Central memory CD4-positive, alpha-beta T cell (primary cell): ENCODE results near the gene TAC4.

ENCODE experiments used
- DNase-seq: peaks from one replicate; pipeline ENCODE4 v3.0.0; 2022

The TAC4 gene

DNA sequence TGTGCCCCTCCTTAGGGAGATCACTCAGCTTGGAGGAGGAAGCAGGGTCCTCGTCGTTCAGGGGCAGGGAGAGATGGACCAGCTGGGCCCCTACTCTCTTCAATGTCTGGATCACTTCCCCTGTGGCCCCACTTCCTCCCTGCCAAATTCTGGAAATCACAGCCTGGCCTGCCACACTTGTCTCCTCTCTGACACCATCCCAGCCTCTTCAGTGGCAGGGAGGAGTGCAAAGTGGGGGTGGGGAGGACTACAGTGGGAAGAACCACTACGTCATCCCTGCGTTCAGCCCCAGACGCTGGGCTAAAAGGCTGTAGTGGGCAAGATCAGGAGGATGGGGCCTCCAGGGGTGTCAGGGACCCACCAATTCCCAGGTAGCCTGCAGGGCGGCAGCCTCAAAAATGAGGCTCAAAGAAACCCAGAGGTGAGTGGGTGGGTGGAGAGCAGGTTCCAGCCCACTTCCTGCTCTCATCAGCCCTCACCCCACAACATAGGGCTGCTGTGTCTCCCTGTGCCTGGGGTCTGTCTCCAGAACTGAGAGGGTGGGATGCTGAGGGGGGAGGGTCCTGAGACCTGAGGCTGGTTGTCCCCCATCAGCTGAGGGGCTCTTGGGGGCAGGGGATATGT, 25.0 kb upstream of the TAC4 start:
- DNase-seq = no peak

DNA sequence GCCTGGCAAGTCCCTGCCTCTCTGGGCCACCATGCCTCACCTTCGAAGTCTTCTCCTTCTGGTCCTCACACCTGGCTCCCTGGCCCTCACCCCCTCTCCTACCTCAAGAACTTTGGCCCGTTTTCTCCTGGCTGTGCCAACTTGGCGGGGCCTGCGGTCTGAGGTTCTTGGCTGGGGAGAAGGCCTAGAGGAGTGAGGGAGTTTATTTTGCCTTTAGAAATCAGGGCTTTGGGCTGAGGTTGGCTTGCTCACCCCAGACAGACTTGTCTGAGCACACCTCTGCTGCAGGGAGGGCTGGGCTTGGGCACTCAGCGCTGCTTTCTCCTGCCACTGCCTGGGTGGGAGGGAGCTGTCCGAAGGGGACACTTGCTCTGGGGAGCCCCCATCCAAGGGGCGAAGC, 23.3 kb upstream of the TAC4 start:
- DNase-seq = no peak

DNA sequence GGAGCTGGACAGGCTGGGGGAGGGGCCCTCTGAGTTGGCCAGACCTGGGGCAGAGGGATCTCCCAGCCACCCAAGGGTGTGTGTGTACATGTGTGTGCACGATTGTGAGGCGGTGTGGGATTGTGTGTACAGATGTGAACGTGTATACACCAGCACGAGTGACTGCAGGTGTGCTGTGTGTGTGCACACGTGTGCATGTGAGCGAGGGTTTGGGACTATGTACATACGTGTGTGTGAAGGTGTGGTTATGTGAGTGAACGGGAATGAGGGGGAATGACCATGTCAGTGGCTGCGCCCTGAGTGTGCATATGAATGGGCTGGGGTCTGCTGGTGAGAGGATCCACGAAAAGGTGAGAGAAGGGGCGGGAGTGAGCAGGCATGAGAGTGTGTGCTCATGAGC, 22.4 kb upstream of the TAC4 start:
- DNase-seq = no peak

DNA sequence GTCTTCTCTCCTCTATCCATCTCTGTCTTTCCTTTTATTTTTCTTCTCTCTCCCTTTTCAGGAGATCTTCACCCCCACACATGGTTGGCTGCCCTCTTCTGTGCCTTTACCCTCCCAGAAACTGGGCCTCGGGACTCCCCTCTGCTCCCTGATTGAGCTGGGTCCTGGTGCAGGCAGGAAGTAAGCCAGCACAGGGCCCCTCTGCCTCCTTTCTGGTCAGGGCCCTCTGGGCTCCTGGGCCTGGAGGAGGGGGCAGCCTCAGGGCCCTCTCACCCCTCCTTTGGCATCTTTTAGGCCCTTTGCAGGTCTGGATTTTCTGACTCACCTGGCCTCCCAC, 21.1 kb upstream of the TAC4 start:
- no peak for DNase-seq

DNA sequence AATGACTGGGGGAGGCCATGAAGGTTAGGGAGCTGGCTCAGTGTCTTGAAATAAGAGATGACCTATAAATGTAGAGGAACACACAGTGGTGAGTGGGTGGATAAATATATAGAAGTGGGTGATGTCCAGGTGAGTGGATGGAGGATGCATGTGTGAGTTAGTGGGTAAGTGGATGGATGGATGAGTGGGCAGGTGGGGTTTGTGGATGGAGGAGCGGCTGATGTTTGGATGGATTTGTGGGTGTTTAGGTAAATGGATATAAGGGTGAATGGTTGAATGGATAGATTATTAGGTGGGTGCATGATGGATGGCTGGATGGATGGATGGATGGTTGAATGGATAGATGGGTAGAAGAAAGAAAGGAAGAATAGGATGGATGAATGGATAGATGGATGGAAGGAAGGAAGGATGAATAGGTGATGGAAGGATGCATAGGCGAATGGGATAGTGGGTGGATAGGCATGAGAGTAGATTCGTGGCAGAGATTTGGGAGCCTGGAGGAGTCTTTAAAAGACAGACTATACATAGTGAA, 19.1 kb upstream of the TAC4 start:
- DNase-seq = no peak

DNA sequence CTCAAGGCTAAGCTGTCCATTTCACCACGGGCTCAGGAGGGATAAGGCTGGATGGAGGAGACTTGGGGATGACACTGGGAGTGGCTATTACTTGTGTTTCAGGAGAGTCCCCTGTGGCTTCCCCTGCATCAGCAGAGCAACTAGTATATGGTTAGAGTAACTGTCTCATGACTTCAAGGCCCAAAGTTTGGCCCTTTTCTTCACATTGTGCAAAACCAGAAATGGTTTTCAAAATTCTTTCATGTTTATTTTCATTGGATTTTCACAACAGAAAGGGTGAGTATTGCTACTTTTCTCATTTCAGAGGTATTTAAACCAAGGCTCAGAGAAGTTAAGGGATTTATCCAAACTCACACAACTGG, 18.1 kb upstream of the TAC4 start:
- no peak for DNase-seq

DNA sequence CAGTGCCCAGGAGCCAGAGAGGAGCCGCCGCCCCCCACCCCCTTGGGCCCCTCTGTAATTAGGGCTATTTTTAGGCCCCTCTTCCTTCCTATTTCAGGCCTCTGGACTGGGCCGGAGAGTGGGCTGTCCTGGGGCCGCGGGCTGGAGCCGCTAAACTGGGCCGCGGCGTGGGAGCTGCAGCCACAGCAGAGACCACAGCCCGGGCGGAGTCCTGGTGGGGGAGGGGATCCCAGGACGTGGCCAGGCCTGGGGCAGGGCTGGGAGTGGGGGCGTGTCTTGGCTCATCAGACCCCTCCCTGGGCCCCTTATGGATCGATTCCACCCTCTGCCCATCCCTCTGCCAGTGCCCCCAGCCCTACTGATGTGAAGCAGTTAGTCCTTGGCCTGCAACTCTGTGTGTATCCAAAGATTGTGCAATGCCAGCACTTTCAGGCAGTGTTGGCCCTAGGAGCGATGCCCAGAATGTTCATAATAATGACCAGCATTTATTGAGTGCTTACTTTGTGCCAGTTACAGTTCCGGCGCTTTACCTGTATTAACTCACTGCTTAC, 15.0 kb upstream of the TAC4 start:
- no peak for DNase-seq

DNA sequence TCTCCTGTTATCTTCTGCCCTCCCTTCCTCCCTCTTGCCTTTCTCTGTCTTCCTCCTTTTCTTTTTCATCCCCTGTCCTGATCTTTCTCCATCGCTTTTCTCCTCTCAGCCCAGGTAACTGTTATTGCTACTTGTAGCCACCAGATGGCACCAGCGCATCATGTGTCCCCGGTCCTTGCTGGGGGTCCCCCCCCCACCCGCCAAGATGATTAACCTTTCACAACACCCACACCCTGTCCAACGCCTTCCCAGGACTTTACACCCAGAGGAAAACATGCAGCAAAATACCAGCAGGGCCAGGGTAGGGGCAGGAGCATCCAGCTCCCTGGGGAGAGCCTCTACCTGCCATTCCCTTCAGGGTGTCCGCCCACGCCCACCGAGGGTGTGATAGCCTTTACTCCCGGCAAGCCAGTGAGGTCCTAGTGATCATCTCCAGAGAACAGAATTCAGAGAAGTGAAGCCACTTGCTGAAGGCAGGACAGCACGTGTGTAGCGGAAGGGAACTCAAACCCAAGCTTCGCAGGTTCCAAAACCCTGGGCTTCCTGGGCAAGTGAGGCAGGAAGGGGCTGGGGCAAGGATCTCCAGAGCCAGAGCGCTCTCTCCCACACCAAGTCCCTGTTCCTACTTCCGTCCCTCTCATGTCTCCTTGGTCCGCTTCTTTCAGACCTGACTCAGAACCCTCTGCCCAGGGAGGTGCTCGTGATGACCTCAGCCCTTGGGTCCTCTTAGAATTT, 13.4 kb upstream of the TAC4 start:
- DNase-seq = peak; percentile 29

DNA sequence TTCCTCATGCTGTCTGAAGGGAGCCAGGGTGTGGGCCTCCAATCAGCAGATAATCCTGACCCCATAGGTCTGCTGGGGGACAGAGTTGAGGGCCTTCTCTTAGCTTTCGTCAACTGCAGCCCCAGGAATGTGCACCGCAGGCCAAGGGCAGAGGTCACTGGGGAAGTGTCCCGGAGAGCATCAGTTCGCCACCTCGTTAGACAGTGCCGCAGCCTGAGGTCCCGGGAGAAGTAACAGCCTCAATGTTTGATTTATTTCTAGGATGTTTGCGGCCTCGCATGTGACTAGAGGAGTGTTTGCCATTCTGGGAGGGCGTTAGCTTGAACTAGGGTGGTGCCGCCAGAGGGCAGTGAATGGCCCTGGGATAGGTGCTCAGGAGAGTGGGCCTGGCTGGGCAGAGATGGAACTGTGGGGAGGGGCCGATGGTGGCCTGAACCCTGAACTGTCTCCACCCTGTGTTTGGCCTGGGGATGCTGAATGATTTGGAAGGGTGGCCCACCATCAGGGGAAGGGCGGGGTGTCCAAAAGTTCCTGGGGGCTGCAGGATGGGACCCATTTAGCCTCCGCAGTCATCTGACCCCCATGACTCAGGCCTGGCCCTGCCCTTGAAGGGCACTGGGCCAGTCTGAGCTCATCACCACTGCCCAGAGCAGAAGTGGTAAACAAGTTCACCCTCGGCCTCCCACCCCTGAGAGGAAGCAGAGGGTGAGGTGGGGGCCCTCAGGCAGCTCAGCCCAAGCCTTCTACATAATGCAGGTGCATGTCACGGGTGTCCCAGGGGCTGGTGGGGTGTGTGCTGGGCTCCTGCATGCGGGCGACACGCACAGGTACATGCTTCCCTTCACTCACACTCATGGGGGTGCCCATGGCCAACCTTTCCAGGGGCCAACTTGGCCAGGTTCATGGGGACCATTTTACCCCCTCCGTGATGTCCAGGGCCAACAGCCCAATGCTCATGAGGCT, 12.4 kb upstream of the TAC4 start:
- no peak for DNase-seq

DNA sequence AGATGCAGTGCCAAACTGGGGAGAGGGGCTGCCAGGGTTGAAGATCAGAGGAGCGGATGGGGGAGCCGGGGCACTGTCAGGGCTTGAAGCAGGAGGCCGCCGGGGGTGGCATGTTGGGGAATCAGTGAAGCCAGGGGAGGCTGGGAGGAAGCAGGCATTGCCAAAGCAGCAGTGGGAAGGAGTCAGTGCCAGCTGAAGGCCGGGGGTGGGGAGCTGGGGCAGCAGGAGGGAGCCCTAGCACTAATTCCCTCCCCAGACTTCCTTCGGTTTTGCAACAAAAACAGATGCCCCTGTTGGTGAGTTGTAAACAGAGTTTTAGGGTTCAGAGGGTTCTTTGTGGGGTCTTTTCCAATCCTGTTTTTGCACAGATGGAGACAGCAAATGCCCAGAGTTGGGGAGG, 10.9 kb upstream of the TAC4 start:
- DNase-seq = no peak

DNA sequence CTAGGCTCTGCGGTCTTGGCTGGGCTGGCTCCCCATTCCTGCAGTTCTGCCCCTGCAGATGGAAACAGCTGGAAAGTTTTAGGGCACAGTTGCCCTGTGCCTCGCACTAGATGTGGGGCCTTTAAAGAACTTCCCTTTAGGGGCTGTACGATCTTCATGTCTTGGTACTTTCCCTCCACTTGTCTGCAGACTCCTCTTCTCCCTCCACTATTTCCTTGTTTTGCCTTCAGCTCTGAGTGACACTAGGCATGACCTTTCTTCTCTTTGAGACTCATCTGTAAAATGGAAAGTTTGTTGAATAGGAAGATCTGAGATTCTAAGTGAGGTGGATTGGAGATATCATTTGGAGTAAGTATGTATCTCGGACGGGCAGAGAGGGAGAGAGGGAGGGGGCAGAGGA, 6.3 kb upstream of the TAC4 start:
- DNase-seq = no peak

DNA sequence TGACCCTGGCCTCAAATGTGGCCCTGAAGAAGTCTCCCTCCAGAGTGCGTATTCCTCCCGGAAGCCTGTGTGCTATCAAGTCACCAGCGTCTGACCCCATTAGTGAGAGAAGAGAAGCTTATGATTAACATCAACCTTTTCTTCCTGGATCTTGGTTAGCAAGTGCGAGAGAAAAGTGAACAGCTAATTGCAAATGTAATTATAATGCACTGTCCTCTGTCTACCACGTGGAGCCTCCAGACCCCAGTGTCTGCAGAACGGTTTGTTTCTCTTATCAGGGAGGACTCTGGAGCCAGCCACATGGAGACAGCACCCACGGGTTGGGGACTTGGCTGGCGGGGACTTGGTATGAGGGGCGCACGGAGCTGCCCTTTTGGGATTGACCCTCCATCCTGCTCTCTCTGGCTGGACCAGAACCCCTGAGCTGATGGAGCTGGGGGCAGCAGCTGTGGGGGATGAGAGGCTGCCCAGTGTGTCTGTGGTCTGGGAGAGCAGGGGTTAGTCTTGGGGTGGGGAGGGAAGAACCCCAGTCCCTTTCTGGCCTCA, 5.7 kb upstream of the TAC4 start:
- no peak for DNase-seq

DNA sequence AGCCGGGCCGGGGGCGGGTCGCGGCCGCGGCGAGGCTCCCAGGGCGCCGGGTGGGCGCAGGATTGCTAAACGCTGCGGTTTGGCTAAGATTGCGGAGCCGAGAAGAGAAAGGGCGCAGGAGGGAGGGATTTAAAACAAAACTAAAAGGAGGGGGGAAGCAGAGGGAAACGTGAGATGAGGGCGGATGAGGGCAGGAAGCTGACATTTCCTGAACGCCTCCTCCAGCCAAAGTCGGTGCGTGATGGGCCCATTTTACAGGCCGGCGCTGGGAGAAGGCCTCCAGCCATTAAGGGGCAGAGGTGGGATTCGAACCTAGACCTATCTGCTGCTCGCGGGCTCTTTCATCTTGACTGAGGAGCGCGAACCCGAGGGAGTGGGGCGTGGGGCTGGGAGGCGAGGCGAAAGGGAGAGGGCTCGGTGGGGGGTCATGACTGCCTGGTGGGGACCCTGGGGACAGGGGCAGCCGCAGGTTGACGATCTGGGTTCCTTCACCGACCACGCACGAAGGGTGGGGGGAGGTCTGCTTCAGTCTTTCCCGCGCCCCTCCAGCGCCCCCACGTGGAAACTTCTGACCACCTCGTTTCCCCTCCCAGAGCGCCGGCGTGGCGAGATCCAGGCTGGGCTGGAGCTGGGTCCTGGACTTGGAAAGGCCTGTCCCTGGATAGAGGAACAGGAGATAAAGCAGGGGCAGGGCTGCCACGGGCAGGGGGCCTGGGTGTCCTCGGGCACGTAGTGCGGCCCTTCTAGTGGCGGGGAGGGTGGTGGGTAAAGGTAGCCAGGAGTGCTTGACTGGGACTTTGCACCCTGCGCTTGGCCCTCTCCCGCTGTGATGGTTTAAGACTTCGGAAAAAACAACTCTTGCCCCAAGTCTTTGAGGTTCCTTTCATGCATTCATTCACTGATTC, 3.8 kb upstream of the TAC4 start:
- peak; percentile 62 for DNase-seq

DNA sequence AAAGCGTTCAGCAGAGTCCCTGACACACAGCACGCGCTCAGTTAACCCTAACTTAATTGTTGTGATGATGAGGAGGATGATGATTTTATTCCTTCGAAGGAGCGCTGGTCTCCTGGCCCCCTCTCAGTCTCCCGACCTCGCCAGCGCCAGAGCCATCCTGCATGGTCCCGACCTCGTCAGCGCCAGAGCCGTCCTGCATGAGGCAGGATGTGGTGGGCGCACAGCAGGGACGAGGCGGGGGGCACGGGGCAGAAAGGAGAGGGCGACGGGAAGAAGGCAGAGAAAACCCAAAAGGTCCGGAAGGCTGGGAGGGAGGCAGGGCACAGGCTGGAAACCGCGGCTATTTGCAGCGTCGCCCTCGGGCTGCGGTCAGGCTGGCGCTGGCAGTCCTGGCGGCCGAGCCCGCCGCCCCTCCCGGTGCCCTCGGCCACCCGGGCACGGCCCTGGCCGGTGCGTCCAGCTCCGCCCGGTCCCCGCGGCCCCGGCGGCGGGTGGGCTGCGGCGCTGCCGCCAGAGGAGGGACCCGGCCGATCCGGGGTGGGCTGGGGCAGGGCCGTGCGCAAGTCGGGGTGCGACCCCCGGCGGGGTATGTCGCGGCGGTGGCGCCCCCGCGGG, 3.0 kb upstream of the TAC4 start:
- DNase-seq = no peak

DNA sequence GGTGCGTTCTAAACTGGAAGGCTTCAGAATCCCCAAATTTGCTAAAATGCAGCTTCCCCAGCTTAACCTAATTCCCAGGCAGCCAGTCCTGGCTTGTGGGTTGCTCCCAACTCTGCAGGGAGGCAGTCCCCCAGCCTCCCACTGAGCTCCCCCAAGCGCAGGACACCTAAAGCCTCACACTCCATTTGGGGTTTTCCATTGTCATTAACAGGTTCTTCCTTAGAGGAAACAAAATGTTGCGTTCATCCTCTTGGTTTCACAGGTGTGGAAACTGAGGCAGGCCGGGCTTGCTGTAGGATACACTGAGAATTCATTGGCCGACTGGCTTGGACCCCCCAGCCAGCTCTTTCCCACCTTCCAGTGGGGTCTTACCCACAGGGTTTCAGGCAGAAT, 2.3 kb upstream of the TAC4 start:
- DNase-seq = no peak

DNA sequence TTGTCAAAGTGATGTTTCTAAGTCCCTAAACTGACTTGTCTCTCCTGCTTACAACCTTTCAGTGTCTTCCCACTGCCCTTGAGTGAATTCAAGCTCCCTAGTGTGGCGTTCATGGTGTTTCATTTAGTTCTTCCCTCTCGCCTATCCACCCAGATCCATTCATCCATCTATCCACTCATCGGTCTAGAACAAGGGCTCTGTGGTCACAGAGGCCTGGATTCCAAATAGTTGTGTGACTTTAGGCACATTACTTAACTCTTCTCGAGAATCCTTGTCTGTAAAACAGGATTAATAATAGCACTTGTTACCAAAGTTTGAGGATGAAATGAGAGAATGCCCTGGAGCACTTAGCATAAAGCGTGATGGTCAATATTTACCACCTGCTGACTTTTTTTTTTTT, 870 bp upstream of the TAC4 start:
- no peak for DNase-seq

DNA sequence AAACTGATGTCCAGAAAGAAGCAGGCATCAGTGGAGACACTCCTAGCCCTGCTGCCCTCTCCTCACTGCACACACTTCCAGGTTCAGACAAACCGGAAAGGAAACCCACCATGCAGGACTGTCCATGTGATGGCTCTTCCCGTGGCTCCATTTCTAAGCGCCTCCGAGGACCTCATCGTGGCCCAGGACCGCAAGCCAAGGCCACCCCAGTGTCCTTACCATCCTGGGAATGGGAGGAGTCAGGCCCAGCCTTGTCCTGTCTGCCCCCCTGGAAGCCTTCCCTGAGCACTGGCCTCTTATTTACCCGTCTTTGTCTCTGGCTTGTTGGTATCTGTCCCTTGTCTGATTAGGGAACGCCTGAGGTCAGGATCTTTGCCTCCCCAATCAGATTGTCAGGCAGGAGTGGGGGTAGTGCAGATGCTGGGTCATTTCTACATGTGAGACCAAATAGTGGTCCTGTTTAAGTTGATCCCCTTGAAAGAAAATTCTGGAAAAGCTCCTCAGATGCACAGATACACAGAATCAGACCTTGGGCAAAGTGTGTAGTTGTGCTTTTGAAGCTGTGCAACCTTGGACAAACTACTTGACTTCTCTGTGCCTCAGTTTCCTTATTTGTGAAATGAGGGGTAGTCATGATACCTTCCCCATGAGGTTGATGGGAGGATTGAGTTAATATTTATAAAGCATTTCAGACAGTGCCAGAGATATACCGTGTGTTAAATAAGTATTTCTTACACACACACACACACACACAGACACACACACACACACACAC, 744 bp downstream of the TAC4 start:
- no peak for DNase-seq

DNA sequence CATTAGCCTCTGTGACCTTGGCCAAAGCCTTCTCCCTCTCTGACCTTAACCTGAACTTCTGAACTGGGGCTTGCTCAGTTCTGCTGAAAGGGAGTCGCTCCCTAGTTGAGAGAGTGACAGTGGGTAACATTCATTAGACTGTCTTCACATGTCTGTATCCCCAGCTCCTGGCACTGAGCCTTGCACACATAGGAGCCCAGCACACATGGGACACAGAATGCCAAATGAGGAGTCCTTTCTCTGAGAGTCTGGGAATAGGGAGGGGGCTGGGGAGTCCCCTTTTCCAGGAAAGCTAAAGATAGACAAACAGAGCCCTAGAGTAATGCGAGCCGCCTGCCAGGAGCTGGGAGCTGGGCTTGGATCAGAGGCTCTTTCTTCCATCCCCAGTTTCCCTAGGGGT, 2.5 kb downstream of the TAC4 start:
- no peak for DNase-seq

DNA sequence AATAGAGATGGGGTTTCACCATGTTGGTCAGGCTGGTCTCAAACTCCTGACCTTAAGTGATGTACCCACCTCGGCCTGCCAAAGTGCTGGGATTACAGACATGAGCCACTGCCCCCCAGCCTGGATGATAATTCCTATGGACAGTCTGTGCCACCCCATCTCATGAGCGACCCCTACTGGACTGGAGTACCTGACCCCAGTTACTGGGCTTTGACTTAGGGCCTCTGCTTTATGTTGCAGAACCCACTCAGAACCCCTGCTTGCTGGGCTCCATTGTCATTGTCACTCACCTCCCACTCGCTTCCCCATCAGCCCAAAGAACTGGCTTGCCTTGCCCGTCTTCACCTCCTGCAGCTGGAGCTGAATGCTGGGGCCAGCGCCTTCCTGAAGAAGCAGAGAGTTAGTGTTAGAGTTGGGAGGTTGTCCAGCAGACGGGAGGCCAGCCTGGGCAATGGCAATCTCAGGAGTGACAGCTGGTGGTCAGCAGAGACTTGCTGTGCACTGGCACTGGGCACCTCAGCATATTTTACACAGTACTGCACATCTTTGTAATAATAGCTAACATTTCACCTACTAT, 4.0 kb downstream of the TAC4 start:
- no peak for DNase-seq

DNA sequence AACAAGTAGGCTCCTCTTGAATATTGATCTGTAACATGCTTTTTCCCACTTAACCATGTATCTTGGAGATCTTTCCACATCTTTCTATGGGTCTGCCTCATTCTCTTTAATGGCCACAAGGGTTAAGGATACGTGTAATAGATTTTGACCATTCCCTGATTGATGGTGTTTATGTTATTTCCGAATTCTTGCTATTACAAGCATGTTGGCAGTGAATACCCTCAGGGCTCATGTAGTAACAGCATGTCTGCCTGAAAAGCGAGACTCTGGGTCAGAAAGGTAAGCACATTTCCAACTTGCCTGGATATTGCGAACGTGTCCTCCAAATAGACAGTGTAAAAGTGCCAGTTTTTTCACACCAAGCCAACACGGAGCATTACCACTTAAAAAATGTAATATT, 5.0 kb downstream of the TAC4 start:
- no peak for DNase-seq
